Vagina (tissue), 2 donors: ENCODE measurements around the gene CYP4F12.

Experiments
- POLR2A ChIP-seq, 2 donors: fragments of 450-650 bp; IDR thresholded peaks; one replicate each; pipeline ENCODE4 v1.6.1; 2017; ENCODE audit warnings: antibody characterized with exemption in 2 of 2, mild to moderate bottlenecking in 2 of 2, moderate library complexity in 2 of 2
- POLR2AphosphoS5 ChIP-seq, 2 donors: sonication (generic); formaldehyde crosslinking; IDR thresholded peaks; one replicate each; pipeline ENCODE4 v1.9.0; 2017; ENCODE audit warnings: antibody characterized with exemption in 2 of 2, mild to moderate bottlenecking in 2 of 2, low read depth in 1 of 2; ENCODE audit not compliant: insufficient read depth in 1 of 2
- TF ChIP-seq, protein P1 (sequence below), 3 experiments: fragments of 450-650 bp in 2 of 3; fragments of 200-600 bp in 1 of 3; sonication (generic) in 1 of 3; IDR thresholded peaks; one replicate each; pipeline ENCODE4 v1.5.1; 2017 to 2019; ENCODE audit warnings: antibody characterized with exemption in 3 of 3, mild to moderate bottlenecking in 2 of 3, moderate library complexity in 2 of 3

- TF ChIP-seq POLR2A (IDR thresholded peaks at IDR 0.05): no peak
- TF ChIP-seq, protein P1, sequence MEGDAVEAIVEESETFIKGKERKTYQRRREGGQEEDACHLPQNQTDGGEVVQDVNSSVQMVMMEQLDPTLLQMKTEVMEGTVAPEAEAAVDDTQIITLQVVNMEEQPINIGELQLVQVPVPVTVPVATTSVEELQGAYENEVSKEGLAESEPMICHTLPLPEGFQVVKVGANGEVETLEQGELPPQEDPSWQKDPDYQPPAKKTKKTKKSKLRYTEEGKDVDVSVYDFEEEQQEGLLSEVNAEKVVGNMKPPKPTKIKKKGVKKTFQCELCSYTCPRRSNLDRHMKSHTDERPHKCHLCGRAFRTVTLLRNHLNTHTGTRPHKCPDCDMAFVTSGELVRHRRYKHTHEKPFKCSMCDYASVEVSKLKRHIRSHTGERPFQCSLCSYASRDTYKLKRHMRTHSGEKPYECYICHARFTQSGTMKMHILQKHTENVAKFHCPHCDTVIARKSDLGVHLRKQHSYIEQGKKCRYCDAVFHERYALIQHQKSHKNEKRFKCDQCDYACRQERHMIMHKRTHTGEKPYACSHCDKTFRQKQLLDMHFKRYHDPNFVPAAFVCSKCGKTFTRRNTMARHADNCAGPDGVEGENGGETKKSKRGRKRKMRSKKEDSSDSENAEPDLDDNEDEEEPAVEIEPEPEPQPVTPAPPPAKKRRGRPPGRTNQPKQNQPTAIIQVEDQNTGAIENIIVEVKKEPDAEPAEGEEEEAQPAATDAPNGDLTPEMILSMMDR (IDR thresholded peaks at IDR 0.05): no peak
- no peak for TF ChIP-seq POLR2AphosphoS5 (IDR thresholded peaks at IDR 0.05; ENCODE audit: insufficient read depth in 1 of 2, low read depth in 1 of 2)
These were observed 16.4 kb upstream of the CYP4F12 start for GRCh38 chr19:15656467-15656866.
